Measurements from ENCODE around the gene SPAM1. TPM values are rescaled to one million over a fixed set of nuclear protein-coding genes. Genes with fewer than 3 reads are reported as not detected.

Gene SPAM1
- total RNA-seq, 2 donors from 2014 or later = not detected

GRCh38 chr7:123972831-123973230 is 47.8 kb downstream of the SPAM1 start:
- Histone ChIP-seq H3K36me3 (no peaks in the 10 kb centered on the region), H3K9ac (ENCODE audit: low read depth in 2 of 2, low read length in 2 of 2) (no peak overlapping the region), H3K9me3 (no peaks in the 10 kb centered on the region), H3K27me3 (no peaks in the 10 kb centered on the region), H3K4me1 (no peaks in the 10 kb centered on the region), H3K27ac (no peak overlapping the region), H3K4me3 (no peak overlapping the region)
- intact Hi-C loops (cut with DNase I) = no loop called here
- TF ChIP-seq CTCF (IDR thresholded peaks at IDR 0.05) = no peak
- no peak for DNase-seq

- Histone ChIP-seq H3K27ac (no peak overlapping the region), H3K4me1 (no peaks in the 10 kb centered on the region), H3K9me3 (no peaks in the 10 kb centered on the region), H3K9ac (ENCODE audit: low read depth in 2 of 2, low read length in 2 of 2) (no peak overlapping the region), H3K27me3 (no peaks in the 10 kb centered on the region), H3K36me3 (no peaks in the 10 kb centered on the region), H3K4me3 (no peak overlapping the region)
- no peak for DNase-seq
- no peak for TF ChIP-seq CTCF (IDR thresholded peaks at IDR 0.05)
- intact Hi-C loops (cut with DNase I) = no loop called here
Measured at GRCh38 chr7:123974326-123974908, 49.4 kb downstream of the SPAM1 start.

GRCh38 chr7:123975084-123975483 is 50.0 kb downstream of the SPAM1 start:
- H3K9me3 ChIP-seq = no peaks in the 10 kb centered on the region
- H3K27me3 ChIP-seq = no peaks in the 10 kb centered on the region
- intact Hi-C loops (cut with DNase I) = no loop called here
- no peaks in the 10 kb centered on the region for H3K4me1 ChIP-seq
- no peaks in the 10 kb centered on the region for H3K36me3 ChIP-seq
- no peak for DNase-seq
- no peak overlapping the region for H3K9ac ChIP-seq (ENCODE audit: low read depth in 2 of 2, low read length in 2 of 2)
- H3K4me3 ChIP-seq = no peak overlapping the region
- no peak for TF ChIP-seq CTCF (IDR thresholded peaks at IDR 0.05)
- no peak overlapping the region for H3K27ac ChIP-seq

GRCh38 chr7:123977081-123977480 is 52.0 kb downstream of the SPAM1 start:
- Histone ChIP-seq H3K9ac (ENCODE audit: low read depth in 2 of 2, low read length in 2 of 2) (no peak overlapping the region), H3K27ac (no peak overlapping the region), H3K4me3 (no peak overlapping the region), H3K27me3 (no peaks in the 10 kb centered on the region), H3K4me1 (no peaks in the 10 kb centered on the region), H3K36me3 (no peaks in the 10 kb centered on the region), H3K9me3 (no peaks in the 10 kb centered on the region)
- intact Hi-C loops (cut with DNase I) = no loop called here
- no peak for TF ChIP-seq CTCF (IDR thresholded peaks at IDR 0.05)
- DNase-seq = no peak

GRCh38 chr7:123979876-123980275 is 54.8 kb downstream of the SPAM1 start:
- no peak overlapping the region for H3K27ac ChIP-seq
- H3K9me3 ChIP-seq = no peaks in the 10 kb centered on the region
- no peak overlapping the region for H3K4me3 ChIP-seq
- DNase-seq = no peak
- TF ChIP-seq CTCF (IDR thresholded peaks at IDR 0.05) = no peak
- no peaks in the 10 kb centered on the region for H3K4me1 ChIP-seq
- H3K36me3 ChIP-seq = no peaks in the 10 kb centered on the region
- no peaks in the 10 kb centered on the region for H3K27me3 ChIP-seq
- intact Hi-C loops (cut with DNase I) = no loop called here
- H3K9ac ChIP-seq (ENCODE audit: low read depth in 2 of 2, low read length in 2 of 2) = no peak overlapping the region
